ENCODE results near the gene RNU6-7. TPM values are rescaled to one million over a fixed set of nuclear protein-coding genes. Genes with fewer than 3 reads are reported as not detected.
A peak's percentile ranks its signal among the peaks of the same experiment; 100 is the strongest.

RNU6-7 gene
- polyA plus RNA-seq, 1 of the 3 experiments (the other 2 are of a cell fraction): not detected

DNA sequence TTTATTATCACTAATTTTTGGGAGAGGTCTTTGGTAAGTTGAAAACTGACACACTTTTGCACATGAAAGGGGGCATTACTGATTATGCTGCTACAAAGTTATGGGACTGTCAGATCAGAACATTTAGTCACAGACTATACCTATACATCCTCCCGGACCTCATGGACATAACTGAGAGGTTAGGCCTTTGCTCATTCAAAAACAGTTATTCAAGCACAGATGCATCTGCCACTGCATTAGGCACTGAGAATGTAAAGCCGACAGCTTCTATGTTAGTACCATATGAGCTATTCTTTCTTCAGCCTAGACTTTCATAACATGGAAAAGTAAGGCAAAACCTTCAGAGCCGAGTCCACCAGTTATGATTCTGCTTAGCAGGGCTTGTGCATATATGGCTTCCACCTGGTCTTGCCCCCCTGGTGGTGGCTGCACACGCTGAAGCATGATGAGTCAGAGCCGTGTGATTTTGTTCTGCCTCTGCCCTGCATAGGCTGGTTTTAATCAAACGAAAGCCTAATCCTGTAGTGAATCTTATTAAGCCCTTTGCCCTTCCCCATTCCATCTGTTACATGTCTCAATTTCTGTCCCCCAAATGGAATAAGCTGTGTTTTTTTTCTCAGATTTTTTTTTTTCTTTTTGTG lies 23.0 kb downstream of the RNU6-7 start (continued):
- no peak for TF ChIP-seq SMC3 (IDR thresholded peaks at IDR 0.05; ENCODE audit: low read depth, low read length)
- TF ChIP-seq GABPA (IDR thresholded peaks at IDR 0.05; ENCODE audit: low read depth): no peak
- TF ChIP-seq, protein P1, sequence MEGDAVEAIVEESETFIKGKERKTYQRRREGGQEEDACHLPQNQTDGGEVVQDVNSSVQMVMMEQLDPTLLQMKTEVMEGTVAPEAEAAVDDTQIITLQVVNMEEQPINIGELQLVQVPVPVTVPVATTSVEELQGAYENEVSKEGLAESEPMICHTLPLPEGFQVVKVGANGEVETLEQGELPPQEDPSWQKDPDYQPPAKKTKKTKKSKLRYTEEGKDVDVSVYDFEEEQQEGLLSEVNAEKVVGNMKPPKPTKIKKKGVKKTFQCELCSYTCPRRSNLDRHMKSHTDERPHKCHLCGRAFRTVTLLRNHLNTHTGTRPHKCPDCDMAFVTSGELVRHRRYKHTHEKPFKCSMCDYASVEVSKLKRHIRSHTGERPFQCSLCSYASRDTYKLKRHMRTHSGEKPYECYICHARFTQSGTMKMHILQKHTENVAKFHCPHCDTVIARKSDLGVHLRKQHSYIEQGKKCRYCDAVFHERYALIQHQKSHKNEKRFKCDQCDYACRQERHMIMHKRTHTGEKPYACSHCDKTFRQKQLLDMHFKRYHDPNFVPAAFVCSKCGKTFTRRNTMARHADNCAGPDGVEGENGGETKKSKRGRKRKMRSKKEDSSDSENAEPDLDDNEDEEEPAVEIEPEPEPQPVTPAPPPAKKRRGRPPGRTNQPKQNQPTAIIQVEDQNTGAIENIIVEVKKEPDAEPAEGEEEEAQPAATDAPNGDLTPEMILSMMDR (IDR thresholded peaks at IDR 0.05): peak; percentile 61
- TF ChIP-seq MXI1 (IDR thresholded peaks at IDR 0.05; ENCODE audit: low read depth, low read length): peak; percentile 72

GRCh38 chr14:32225378-32225920 lies 23.6 kb downstream of the RNU6-7 start:
- peak overlapping the region; percentile 41; the same call in 1 of the 2 replicates for H3K4me2 ChIP-seq
- CTCF ChIA-PET: interaction anchor here (0.8 to 1.8 kb wide), 9 partner anchors 10 to 152 kb away, joined by 3 to 8 read pairs (median 4); partner anchors contain the start of genes RNU6-7 and RNU6-8

DNA sequence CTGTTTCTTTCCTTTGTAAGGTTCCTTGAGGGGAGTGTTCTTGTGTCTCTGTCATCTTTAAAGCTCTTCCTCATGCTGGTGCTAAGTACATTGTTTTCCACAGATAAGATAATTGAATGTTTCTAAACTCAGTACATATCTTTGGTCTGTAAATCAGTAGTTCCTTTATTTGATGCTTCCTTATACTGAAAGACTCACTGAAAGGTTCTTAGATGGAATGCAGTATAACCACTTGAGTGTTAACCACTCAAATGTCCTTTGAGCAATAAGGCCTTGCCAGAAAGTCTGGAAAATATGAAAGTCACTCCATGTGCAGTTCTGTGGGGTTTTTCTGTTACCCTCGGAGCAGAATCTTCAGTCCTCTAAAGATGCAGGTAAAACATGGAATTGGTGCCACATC lies 24.2 kb downstream of the RNU6-7 start:
- Histone ChIP-seq H3K36me3 (replicated peaks in 1 of 2; ENCODE audit: control insufficient read depth in 1 of 2, insufficient read depth in 2 of 2, low read length in 1 of 2) (no peaks in the 10 kb centered on the region), H3K79me2 (ENCODE audit: insufficient read depth) (no peaks in the 10 kb centered on the region), H3K4me3 (ENCODE audit: low read depth in 2 of 2, low read length in 1 of 2) (no peak overlapping the region), H3F3A (replicated peaks; ENCODE audit: insufficient read depth) (peaks cover 7% of the 10 kb centered on the region), H3K27me3 (ENCODE audit: insufficient read depth) (no peaks in the 10 kb centered on the region), H3K27ac (ENCODE audit: low read depth in 2 of 2, low read length in 1 of 2) (peak overlapping the region; percentile 66 to 96; a peak in 3 of 4 replicates), H3K4me2 (no peak overlapping the region), H3K9me2 (no peaks in the 10 kb centered on the region), H4K20me1 (ENCODE audit: insufficient read depth) (no peaks in the 10 kb centered on the region), H3K9ac (no peak overlapping the region), H3K9me3 (no peaks in the 10 kb centered on the region), H2AFZ (ENCODE audit: low read depth) (no peak overlapping the region), H3K4me1 (ENCODE audit: control insufficient read depth in 1 of 2, insufficient read depth in 2 of 2, low read depth in 1 of 2, low read length in 1 of 2) (peaks cover 15 to 30% of the 10 kb centered on the region in 2 experiments)
- 88% methylated on average over 1 of the region's 1 CpG for WGBS (ENCODE audit: low lambda C conversion rate)
- DNase-seq: no peak
- POLR2A ChIA-PET: no interaction called here
- CTCF ChIA-PET: interaction anchor here (1.3 to 1.6 kb wide), 3 partner anchors 14 to 29 kb away, joined by 4 to 5 read pairs (median 4); no protein-coding TSS in a partner anchor
- TF ChIP-seq GATA2 (CRISPR knock-in tag; IDR thresholded peaks at IDR 0.05) (no peak), NFIC (IDR thresholded peaks at IDR 0.05; ENCODE audit: borderline replicate concordance) (no peak), TCF12 (IDR thresholded peaks at IDR 0.05) (no peak), RFX5 (IDR thresholded peaks at IDR 0.05; ENCODE audit: low read length) (no peak), ZBTB33 (IDR thresholded peaks at IDR 0.05; ENCODE audit: borderline replicate concordance, low read depth) (no peak), FOSL2 (IDR thresholded peaks at IDR 0.05; ENCODE audit: borderline replicate concordance, low read depth) (no peak), POLR2AphosphoS5 (IDR thresholded peaks at IDR 0.05; ENCODE audit: low read depth, low read length) (no peak), ELF1 (IDR thresholded peaks at IDR 0.05) (no peak), MAX (IDR thresholded peaks at IDR 0.05; ENCODE audit: low read depth) (no peak)
- TF ChIP-seq, protein P2, sequence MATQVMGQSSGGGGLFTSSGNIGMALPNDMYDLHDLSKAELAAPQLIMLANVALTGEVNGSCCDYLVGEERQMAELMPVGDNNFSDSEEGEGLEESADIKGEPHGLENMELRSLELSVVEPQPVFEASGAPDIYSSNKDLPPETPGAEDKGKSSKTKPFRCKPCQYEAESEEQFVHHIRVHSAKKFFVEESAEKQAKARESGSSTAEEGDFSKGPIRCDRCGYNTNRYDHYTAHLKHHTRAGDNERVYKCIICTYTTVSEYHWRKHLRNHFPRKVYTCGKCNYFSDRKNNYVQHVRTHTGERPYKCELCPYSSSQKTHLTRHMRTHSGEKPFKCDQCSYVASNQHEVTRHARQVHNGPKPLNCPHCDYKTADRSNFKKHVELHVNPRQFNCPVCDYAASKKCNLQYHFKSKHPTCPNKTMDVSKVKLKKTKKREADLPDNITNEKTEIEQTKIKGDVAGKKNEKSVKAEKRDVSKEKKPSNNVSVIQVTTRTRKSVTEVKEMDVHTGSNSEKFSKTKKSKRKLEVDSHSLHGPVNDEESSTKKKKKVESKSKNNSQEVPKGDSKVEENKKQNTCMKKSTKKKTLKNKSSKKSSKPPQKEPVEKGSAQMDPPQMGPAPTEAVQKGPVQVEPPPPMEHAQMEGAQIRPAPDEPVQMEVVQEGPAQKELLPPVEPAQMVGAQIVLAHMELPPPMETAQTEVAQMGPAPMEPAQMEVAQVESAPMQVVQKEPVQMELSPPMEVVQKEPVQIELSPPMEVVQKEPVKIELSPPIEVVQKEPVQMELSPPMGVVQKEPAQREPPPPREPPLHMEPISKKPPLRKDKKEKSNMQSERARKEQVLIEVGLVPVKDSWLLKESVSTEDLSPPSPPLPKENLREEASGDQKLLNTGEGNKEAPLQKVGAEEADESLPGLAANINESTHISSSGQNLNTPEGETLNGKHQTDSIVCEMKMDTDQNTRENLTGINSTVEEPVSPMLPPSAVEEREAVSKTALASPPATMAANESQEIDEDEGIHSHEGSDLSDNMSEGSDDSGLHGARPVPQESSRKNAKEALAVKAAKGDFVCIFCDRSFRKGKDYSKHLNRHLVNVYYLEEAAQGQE (IDR thresholded peaks at IDR 0.05; ENCODE audit: low read depth, low read length): no peak

More at GRCh38 chr14:32225378-32225920, 23.6 kb downstream of the RNU6-7 start:
- H3K27ac ChIP-seq (ENCODE audit: low read depth in 2 of 2, low read length in 1 of 2): peak overlapping the region; percentile 66 to 96
- POLR2A ChIA-PET: no interaction called here
- H4K20me1 ChIP-seq (ENCODE audit: insufficient read depth): no peaks in the 10 kb centered on the region
- peak overlapping the region; percentile 38; the same call in 1 of the 2 replicates for H2AFZ ChIP-seq (ENCODE audit: low read depth)
- DNase-seq: no peak
- H3K9me2 ChIP-seq: no peaks in the 10 kb centered on the region
- no peak overlapping the region for H3K9ac ChIP-seq
- H3K36me3 ChIP-seq (replicated peaks in 1 of 2; ENCODE audit: control insufficient read depth in 1 of 2, insufficient read depth in 2 of 2, low read length in 1 of 2): no peaks in the 10 kb centered on the region
- peaks cover 4% of the 10 kb centered on the region for H3F3A ChIP-seq (replicated peaks; ENCODE audit: insufficient read depth)
- peak; percentile 2 to 4; a peak in 1 of 4 replicates for TF ChIP-seq EP300 (IDR thresholded peaks at IDR 0.05; ENCODE audit: borderline replicate concordance in 1 of 2, low read depth in 1 of 2, low read length in 1 of 2)
- no peak for TF ChIP-seq FOXM1 (IDR thresholded peaks at IDR 0.05; ENCODE audit: low read depth)
- TF ChIP-seq RFX5 (IDR thresholded peaks at IDR 0.05; ENCODE audit: low read length): 0 out of 2 replicates have a peak, but pooled peaks have one; percentile 32
- no peak for TF ChIP-seq MEF2A (IDR thresholded peaks at IDR 0.05; ENCODE audit: borderline replicate concordance, low read depth)
- peak; percentile 71 for TF ChIP-seq GATA2 (CRISPR knock-in tag; IDR thresholded peaks at IDR 0.05)
- 0 out of 2 replicates have a peak, but pooled peaks have one; percentile 2 for TF ChIP-seq TEAD4 (IDR thresholded peaks at IDR 0.05; ENCODE audit: borderline replicate concordance, insufficient read depth)
- H3K9me3 ChIP-seq: no peaks in the 10 kb centered on the region
- peaks cover 9 to 25% of the 10 kb centered on the region in 2 experiments for H3K4me1 ChIP-seq (ENCODE audit: control insufficient read depth in 1 of 2, insufficient read depth in 2 of 2, low read depth in 1 of 2, low read length in 1 of 2)
- no peaks in the 10 kb centered on the region for H3K27me3 ChIP-seq (ENCODE audit: insufficient read depth)
- H3K79me2 ChIP-seq (ENCODE audit: insufficient read depth): no peaks in the 10 kb centered on the region
- 0% methylated on average over 1 of the region's 1 CpG for WGBS (ENCODE audit: low lambda C conversion rate)
- no peak overlapping the region for H3K4me3 ChIP-seq (ENCODE audit: low read depth in 2 of 2, low read length in 1 of 2)
